HCT116 (cell line): ENCODE results near the gene RASGRF2. TPM values are rescaled to one million over a fixed set of nuclear protein-coding genes. Genes with fewer than 3 reads are reported as not detected.

ENCODE experiments used
- ATAC-seq: fragments of 200-7000 bp; cut with Tn5 transposase; 2 replicates; pipeline ENCODE4 v1.9.1; 2020; ENCODE audit warnings: mild to moderate bottlenecking, moderate library complexity
- BruUV-seq: library from RNA; stranded (reverse); fragments of 400-500 nt; replicated peaks from 2 replicates; lab custom pipeline; 2021; lab: Mats Ljungman, UMichigan
- CTCF ChIA-PET: fragments of 300-600 bp; sonication (Branson Sonifier 250); formaldehyde crosslinking; loops from one replicate; lab custom pipeline; 2021; ENCODE audit warnings: antibody characterized with exemption; lab: Charles Lee
- POLR2A ChIA-PET: fragments of 300-600, 350-600 bp; sonication (Branson Sonifier 250); formaldehyde crosslinking; loops from one replicate; lab custom pipeline; 2021; ENCODE audit warnings: antibody characterized with exemption; lab: Charles Lee
- RAD21 ChIA-PET, 2 experiments: fragments of 300-600 bp; sonication (Branson Sonifier 250); formaldehyde crosslinking; loops; one replicate each; lab custom pipeline; 2023; ENCODE audit warnings: low total read pairs in 2 of 2; ENCODE audit not compliant: uncharacterized antibody in 2 of 2, unreplicated experiment in 2 of 2, low non-redundant PET in 1 of 2; lab: Charles Lee
- DNase-seq: peaks from one replicate; pipeline ENCODE4 v3.0.0-alpha.2; 2010; ENCODE audit warnings: low read depth, low spot score
- H2AFZ ChIP-seq: fragments of 200-600 bp; shearing (Covaris generic), sonication (generic); 2 replicates; pipeline ENCODE4 v1.6.1; 2017; ENCODE audit warnings: low read depth, mixed run types, mixed read lengths, antibody characterized with exemption, low read length; ENCODE audit not compliant: poor library complexity, severe bottlenecking
- H3K27ac ChIP-seq: 2 replicates; pipeline ENCODE4 v1.5.1; 2012; ENCODE audit warnings: low read depth, low read length
- H3K27me3 ChIP-seq: fragments of 200-600 bp; sonication (generic); 2 replicates; pipeline ENCODE4 v1.6.1; 2016; ENCODE audit warnings: mixed run types, low read length, mixed read lengths; ENCODE audit not compliant: insufficient read depth
- H3K36me3 ChIP-seq, 2 experiments: fragments of 200-500 bp in 1 of 2; fragments of 200-600 bp in 1 of 2; sonication (Bioruptor generic) in 1 of 2; sonication (generic) in 1 of 2; 2 replicates each; pipeline versions ENCODE4 v1.5.1 to v1.6.1; 2014 to 2016; ENCODE audit warnings: low read length in 2 of 2, inconsistent platforms in 1 of 2, mixed read lengths in 1 of 2, mixed run types in 1 of 2; ENCODE audit not compliant: insufficient read depth in 2 of 2, control insufficient read depth in 1 of 2
- H3K4me1 ChIP-seq, 2 experiments: fragments of 200-600 bp in 1 of 2; sonication (generic) in 1 of 2; 2 replicates each; pipeline versions ENCODE4 v1.5.1 to v1.6.1; 2012 to 2017; ENCODE audit warnings: low read length in 2 of 2, inconsistent platforms in 1 of 2, mild to moderate bottlenecking in 1 of 2, mixed read lengths in 1 of 2, mixed run types in 1 of 2, moderate library complexity in 1 of 2; ENCODE audit not compliant: insufficient read depth in 2 of 2, control insufficient read depth in 1 of 2
- H3K4me2 ChIP-seq: fragments of 200-600 bp; sonication (generic); 2 replicates; pipeline ENCODE4 v1.6.1; 2017; ENCODE audit warnings: mixed run types, low read length, mixed read lengths
- H3K4me3 ChIP-seq, 2 experiments: fragments of 200-600 bp in 1 of 2; sonication (generic) in 1 of 2; replicated peaks in 1 of 2; 2 replicates each; pipeline ENCODE4 v1.5.1; 2011 to 2016; ENCODE audit warnings: low read length in 2 of 2, control low read depth in 1 of 2, low read depth in 1 of 2, mild to moderate bottlenecking in 1 of 2, mixed read lengths in 1 of 2, mixed run types in 1 of 2
- H3K79me2 ChIP-seq: fragments of 200-600 bp; sonication (generic); 2 replicates; pipeline ENCODE4 v1.6.1; 2017; ENCODE audit warnings: mild to moderate bottlenecking, mixed run types, low read length, moderate library complexity, mixed read lengths; ENCODE audit not compliant: insufficient read depth
- H3K9ac ChIP-seq: fragments of 200-600 bp; sonication (generic); 2 replicates; pipeline ENCODE4 v1.6.1; 2016; ENCODE audit warnings: low read length, mixed read lengths
- H3K9me2 ChIP-seq: fragments of 200-600 bp; sonication (generic), shearing (Covaris generic); 2 replicates; pipeline ENCODE4 v1.6.1; 2017; ENCODE audit warnings: mixed run types, mild to moderate bottlenecking, moderate library complexity; ENCODE audit not compliant: insufficient read depth
- H3K9me3 ChIP-seq, 2 experiments: fragments of 200-500 bp in 1 of 2; fragments of 200-600 bp in 1 of 2; sonication (Bioruptor generic) in 1 of 2; sonication (generic) in 1 of 2; 2 replicates each; pipeline ENCODE4 v1.6.1; 2014 to 2017; ENCODE audit warnings: low read length in 2 of 2, mixed read lengths in 2 of 2, inconsistent platforms in 1 of 2, low read depth in 1 of 2, mild to moderate bottlenecking in 1 of 2, mixed run types in 1 of 2, moderate library complexity in 1 of 2; ENCODE audit not compliant: control insufficient read depth in 1 of 2, insufficient read depth in 1 of 2
- H4K20me1 ChIP-seq: fragments of 200-600 bp; sonication (generic), shearing (Covaris generic); 2 replicates; pipeline ENCODE4 v1.6.1; 2017; ENCODE audit warnings: mixed run types, mild to moderate bottlenecking, moderate library complexity; ENCODE audit not compliant: insufficient read depth
- CEBPB ChIP-seq: IDR thresholded peaks from 2 replicates; pipeline ENCODE4 v1.6.1; 2012; ENCODE audit warnings: low read depth
- EGR1 ChIP-seq: IDR thresholded peaks from 2 replicates; pipeline ENCODE4 v1.6.1; 2012; ENCODE audit warnings: low read depth
- EZH2 ChIP-seq: fragments of 200-600 bp; sonication (generic); IDR thresholded peaks from 2 replicates; pipeline ENCODE4 v1.6.1; 2017; ENCODE audit warnings: antibody characterized with exemption, mixed run types
- FOSL1 ChIP-seq: IDR thresholded peaks from 2 replicates; pipeline ENCODE4 v1.6.1; 2012; ENCODE audit warnings: low read depth
- JUND ChIP-seq: IDR thresholded peaks from 2 replicates; pipeline ENCODE4 v1.6.1; 2012
- RAD21 ChIP-seq: IDR thresholded peaks from 2 replicates; pipeline ENCODE4 v1.6.1; 2012; ENCODE audit warnings: low read depth, mild to moderate bottlenecking
- SIN3A ChIP-seq: IDR thresholded peaks from 2 replicates; pipeline ENCODE4 v1.6.1; 2012; ENCODE audit warnings: low read depth
- intact Hi-C: fragments of 100-400 bp; cut with micrococcal nuclease; formaldehyde crosslinking; loops from 2 replicates; pipeline ENCODE4 v1.10.0; 2022
- total RNA-seq: library from RNA; stranded (reverse); gene quantifications from one replicate; pipeline ENCODE4 v1.2.1, GENCODE V29; 2021; ENCODE audit not compliant: unreplicated experiment
- TF ChIP-seq, protein P1 (sequence below): IDR thresholded peaks from 2 replicates; pipeline ENCODE4 v1.6.1; 2012
- TF ChIP-seq, protein P2 (sequence below), 3 experiments: fragments of 200-600 bp in 1 of 3; sonication (generic) in 1 of 3; IDR thresholded peaks in 2 of 3; conservative IDR thresholded peaks in 1 of 3; 2 replicates each; pipeline ENCODE4 v1.5.1; 2012 to 2017; ENCODE audit warnings: low read depth in 2 of 3, low read length in 2 of 3, antibody characterized with exemption in 1 of 3, borderline replicate concordance in 1 of 3, control low read depth in 1 of 3, mild to moderate bottlenecking in 1 of 3, mixed read lengths in 1 of 3, mixed run types in 1 of 3, moderate library complexity in 1 of 3; ENCODE audit not compliant: insufficient read depth in 1 of 3
- TF ChIP-seq, protein P3 (sequence below): IDR thresholded peaks from 2 replicates; pipeline ENCODE4 v1.6.1; 2012; ENCODE audit warnings: low read depth
- TF ChIP-seq, protein P4 (sequence below): IDR thresholded peaks from 2 replicates; pipeline ENCODE4 v1.6.1; 2012

Gene RASGRF2
- total RNA-seq, 1 experiment from 2014 or later, result 0.05 TPM

DNA sequence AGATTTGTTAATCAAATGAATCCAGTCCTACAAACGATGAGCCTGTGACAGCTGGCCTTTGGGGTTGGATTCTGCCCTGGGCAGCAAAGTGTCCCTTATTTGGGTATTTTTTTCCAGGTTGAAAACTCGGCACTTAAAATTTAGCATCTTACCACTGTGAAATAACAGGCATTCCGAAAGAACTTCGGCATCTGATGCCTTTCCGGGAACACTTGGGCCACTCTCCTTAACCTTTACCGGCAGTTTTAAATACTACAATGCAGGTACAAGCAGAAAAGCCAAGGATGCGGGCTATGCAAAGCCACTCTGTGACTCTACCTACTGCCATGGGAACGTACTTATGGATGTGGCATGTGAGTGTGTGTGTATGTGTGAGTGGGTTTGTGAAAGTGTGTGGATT lies 1.0 kb upstream of the RASGRF2 start:
- no peaks in the 10 kb centered on the region for H3K4me1 ChIP-seq
- H3K27me3 ChIP-seq, result peaks cover 4% of the 10 kb centered on the region; the same call in 1 of the 2 replicates
- no TSS peak for BruUV-seq
- ATAC-seq (no peak), DNase-seq (no peak)
- H3K27ac ChIP-seq, result no peak overlapping the region
- H3K4me2 ChIP-seq, result no peak overlapping the region
- CTCF ChIA-PET, result no interaction called here
- H4K20me1 ChIP-seq, result no peaks in the 10 kb centered on the region
- H3K9ac ChIP-seq, result no peak overlapping the region
- H3K9me2 ChIP-seq, result no peaks in the 10 kb centered on the region
- no peak overlapping the region for H3K4me3 ChIP-seq
- no peaks in the 10 kb centered on the region for H3K9me3 ChIP-seq
- TF ChIP-seq, protein P1, sequence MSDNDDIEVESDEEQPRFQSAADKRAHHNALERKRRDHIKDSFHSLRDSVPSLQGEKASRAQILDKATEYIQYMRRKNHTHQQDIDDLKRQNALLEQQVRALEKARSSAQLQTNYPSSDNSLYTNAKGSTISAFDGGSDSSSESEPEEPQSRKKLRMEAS, result no peak
- TF ChIP-seq FOSL1, result no peak
- TF ChIP-seq, protein P2, sequence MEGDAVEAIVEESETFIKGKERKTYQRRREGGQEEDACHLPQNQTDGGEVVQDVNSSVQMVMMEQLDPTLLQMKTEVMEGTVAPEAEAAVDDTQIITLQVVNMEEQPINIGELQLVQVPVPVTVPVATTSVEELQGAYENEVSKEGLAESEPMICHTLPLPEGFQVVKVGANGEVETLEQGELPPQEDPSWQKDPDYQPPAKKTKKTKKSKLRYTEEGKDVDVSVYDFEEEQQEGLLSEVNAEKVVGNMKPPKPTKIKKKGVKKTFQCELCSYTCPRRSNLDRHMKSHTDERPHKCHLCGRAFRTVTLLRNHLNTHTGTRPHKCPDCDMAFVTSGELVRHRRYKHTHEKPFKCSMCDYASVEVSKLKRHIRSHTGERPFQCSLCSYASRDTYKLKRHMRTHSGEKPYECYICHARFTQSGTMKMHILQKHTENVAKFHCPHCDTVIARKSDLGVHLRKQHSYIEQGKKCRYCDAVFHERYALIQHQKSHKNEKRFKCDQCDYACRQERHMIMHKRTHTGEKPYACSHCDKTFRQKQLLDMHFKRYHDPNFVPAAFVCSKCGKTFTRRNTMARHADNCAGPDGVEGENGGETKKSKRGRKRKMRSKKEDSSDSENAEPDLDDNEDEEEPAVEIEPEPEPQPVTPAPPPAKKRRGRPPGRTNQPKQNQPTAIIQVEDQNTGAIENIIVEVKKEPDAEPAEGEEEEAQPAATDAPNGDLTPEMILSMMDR (IDR thresholded peaks at IDR 0.05 in 2 of 3, conservative IDR thresholded peaks at IDR 0.05 in 1 of 3; ENCODE audit: borderline replicate concordance in 1 of 3, insufficient read depth in 1 of 3, low read depth in 2 of 3, low read length in 2 of 3), result no peak
- TF ChIP-seq, protein P3, sequence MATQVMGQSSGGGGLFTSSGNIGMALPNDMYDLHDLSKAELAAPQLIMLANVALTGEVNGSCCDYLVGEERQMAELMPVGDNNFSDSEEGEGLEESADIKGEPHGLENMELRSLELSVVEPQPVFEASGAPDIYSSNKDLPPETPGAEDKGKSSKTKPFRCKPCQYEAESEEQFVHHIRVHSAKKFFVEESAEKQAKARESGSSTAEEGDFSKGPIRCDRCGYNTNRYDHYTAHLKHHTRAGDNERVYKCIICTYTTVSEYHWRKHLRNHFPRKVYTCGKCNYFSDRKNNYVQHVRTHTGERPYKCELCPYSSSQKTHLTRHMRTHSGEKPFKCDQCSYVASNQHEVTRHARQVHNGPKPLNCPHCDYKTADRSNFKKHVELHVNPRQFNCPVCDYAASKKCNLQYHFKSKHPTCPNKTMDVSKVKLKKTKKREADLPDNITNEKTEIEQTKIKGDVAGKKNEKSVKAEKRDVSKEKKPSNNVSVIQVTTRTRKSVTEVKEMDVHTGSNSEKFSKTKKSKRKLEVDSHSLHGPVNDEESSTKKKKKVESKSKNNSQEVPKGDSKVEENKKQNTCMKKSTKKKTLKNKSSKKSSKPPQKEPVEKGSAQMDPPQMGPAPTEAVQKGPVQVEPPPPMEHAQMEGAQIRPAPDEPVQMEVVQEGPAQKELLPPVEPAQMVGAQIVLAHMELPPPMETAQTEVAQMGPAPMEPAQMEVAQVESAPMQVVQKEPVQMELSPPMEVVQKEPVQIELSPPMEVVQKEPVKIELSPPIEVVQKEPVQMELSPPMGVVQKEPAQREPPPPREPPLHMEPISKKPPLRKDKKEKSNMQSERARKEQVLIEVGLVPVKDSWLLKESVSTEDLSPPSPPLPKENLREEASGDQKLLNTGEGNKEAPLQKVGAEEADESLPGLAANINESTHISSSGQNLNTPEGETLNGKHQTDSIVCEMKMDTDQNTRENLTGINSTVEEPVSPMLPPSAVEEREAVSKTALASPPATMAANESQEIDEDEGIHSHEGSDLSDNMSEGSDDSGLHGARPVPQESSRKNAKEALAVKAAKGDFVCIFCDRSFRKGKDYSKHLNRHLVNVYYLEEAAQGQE, result no peak
- no peak for TF ChIP-seq EGR1
- TF ChIP-seq, protein P4, sequence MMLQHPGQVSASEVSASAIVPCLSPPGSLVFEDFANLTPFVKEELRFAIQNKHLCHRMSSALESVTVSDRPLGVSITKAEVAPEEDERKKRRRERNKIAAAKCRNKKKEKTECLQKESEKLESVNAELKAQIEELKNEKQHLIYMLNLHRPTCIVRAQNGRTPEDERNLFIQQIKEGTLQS, result no peak
- no peak for TF ChIP-seq SIN3A
- no peak for TF ChIP-seq RAD21
- no peak for TF ChIP-seq EZH2
- TF ChIP-seq JUND, result no peak
- no peak for TF ChIP-seq CEBPB
- TF ChIP-seq, all 23 proteins: peak for 0
- H3K36me3 ChIP-seq, result no peaks in the 10 kb centered on the region
- intact Hi-C loops, result no loop called here
- H2AFZ ChIP-seq, result no peak overlapping the region
- H3K79me2 ChIP-seq, result no peaks in the 10 kb centered on the region
- ChIA-PET RAD21 (no interaction called here), POLR2A (no interaction called here)
